Measurements from ENCODE around the gene POLE4.

The POLE4 gene

GRCh38 chr2:74947703-74948102 is 10.7 kb upstream of the POLE4 start:
- Histone ChIP-seq H3K36me3 (ENCODE audit: control insufficient read depth, insufficient read depth, low read length) (no peaks in the 10 kb centered on the region), H3K4me3 (ENCODE audit: low read length) (no peak overlapping the region), H3K9ac (ENCODE audit: low read length) (no peak overlapping the region), H3K27me3 (ENCODE audit: control insufficient read depth, insufficient read depth, low read length) (no peaks in the 10 kb centered on the region), H3K27ac (ENCODE audit: low read depth, low read length) (no peak overlapping the region), H3K4me1 (ENCODE audit: control insufficient read depth, insufficient read depth, low read length) (no peaks in the 10 kb centered on the region)

- H3K9ac ChIP-seq (ENCODE audit: low read length): no peak overlapping the region
- no peaks in the 10 kb centered on the region for H3K36me3 ChIP-seq (ENCODE audit: control insufficient read depth, insufficient read depth, low read length)
- no peaks in the 10 kb centered on the region for H3K27me3 ChIP-seq (ENCODE audit: control insufficient read depth, insufficient read depth, low read length)
- H3K4me3 ChIP-seq (ENCODE audit: low read length): no peak overlapping the region
- no peak overlapping the region for H3K27ac ChIP-seq (ENCODE audit: low read depth, low read length)
- no peaks in the 10 kb centered on the region for H3K4me1 ChIP-seq (ENCODE audit: control insufficient read depth, insufficient read depth, low read length)
These were observed 9.7 kb upstream of the POLE4 start for GRCh38 chr2:74948779-74949178.

- Histone ChIP-seq H3K4me1 (ENCODE audit: control insufficient read depth, insufficient read depth, low read length) (no peaks in the 10 kb centered on the region), H3K27ac (ENCODE audit: low read depth, low read length) (no peak overlapping the region), H3K4me3 (ENCODE audit: low read length) (no peak overlapping the region), H3K27me3 (ENCODE audit: control insufficient read depth, insufficient read depth, low read length) (no peaks in the 10 kb centered on the region), H3K36me3 (ENCODE audit: control insufficient read depth, insufficient read depth, low read length) (no peaks in the 10 kb centered on the region), H3K9ac (ENCODE audit: low read length) (no peak overlapping the region)
These were observed 7.2 kb upstream of the POLE4 start for GRCh38 chr2:74951211-74951754.

GRCh38 chr2:74952575-74952974 is 5.9 kb upstream of the POLE4 start:
- H3K27me3 ChIP-seq (ENCODE audit: control insufficient read depth, insufficient read depth, low read length): no peaks in the 10 kb centered on the region
- no peaks in the 10 kb centered on the region for H3K36me3 ChIP-seq (ENCODE audit: control insufficient read depth, insufficient read depth, low read length)
- H3K9ac ChIP-seq (ENCODE audit: low read length): no peak overlapping the region
- H3K27ac ChIP-seq (ENCODE audit: low read depth, low read length): no peak overlapping the region
- H3K4me1 ChIP-seq (ENCODE audit: control insufficient read depth, insufficient read depth, low read length): no peaks in the 10 kb centered on the region
- H3K4me3 ChIP-seq (ENCODE audit: low read length): no peak overlapping the region

GRCh38 chr2:74953796-74954499 is 4.5 kb upstream of the POLE4 start:
- no peak overlapping the region for H3K4me3 ChIP-seq (ENCODE audit: low read length)
- H3K4me1 ChIP-seq (ENCODE audit: control insufficient read depth, insufficient read depth, low read length): peaks cover 3% of the 10 kb centered on the region
- no peak overlapping the region for H3K9ac ChIP-seq (ENCODE audit: low read length)
- H3K36me3 ChIP-seq (ENCODE audit: control insufficient read depth, insufficient read depth, low read length): no peaks in the 10 kb centered on the region
- H3K27me3 ChIP-seq (ENCODE audit: control insufficient read depth, insufficient read depth, low read length): no peaks in the 10 kb centered on the region
- H3K27ac ChIP-seq (ENCODE audit: low read depth, low read length): no peak overlapping the region

GRCh38 chr2:74954500-74954874 is 4.0 kb upstream of the POLE4 start:
- peaks cover 3% of the 10 kb centered on the region for H3K4me1 ChIP-seq (ENCODE audit: control insufficient read depth, insufficient read depth, low read length)
- no peak overlapping the region for H3K9ac ChIP-seq (ENCODE audit: low read length)
- no peak overlapping the region for H3K4me3 ChIP-seq (ENCODE audit: low read length)
- H3K27ac ChIP-seq (ENCODE audit: low read depth, low read length): no peak overlapping the region
- no peaks in the 10 kb centered on the region for H3K36me3 ChIP-seq (ENCODE audit: control insufficient read depth, insufficient read depth, low read length)
- H3K27me3 ChIP-seq (ENCODE audit: control insufficient read depth, insufficient read depth, low read length): no peaks in the 10 kb centered on the region

- no peaks in the 10 kb centered on the region for H3K36me3 ChIP-seq (ENCODE audit: control insufficient read depth, insufficient read depth, low read length)
- H3K27ac ChIP-seq (ENCODE audit: low read depth, low read length): peak overlapping the region; percentile 96
- H3K4me3 ChIP-seq (ENCODE audit: low read length): peak overlapping the region; percentile 87
- peaks cover 3% of the 10 kb centered on the region for H3K4me1 ChIP-seq (ENCODE audit: control insufficient read depth, insufficient read depth, low read length)
- H3K27me3 ChIP-seq (ENCODE audit: control insufficient read depth, insufficient read depth, low read length): no peaks in the 10 kb centered on the region
- peak overlapping the region; percentile 75 for H3K9ac ChIP-seq (ENCODE audit: low read length)
These were observed 563 bp upstream of the POLE4 start for GRCh38 chr2:74957886-74958273.

GRCh38 chr2:74959106-74959751 is 786 bp downstream of the POLE4 start:
- H3K36me3 ChIP-seq (ENCODE audit: control insufficient read depth, insufficient read depth, low read length): no peaks in the 10 kb centered on the region
- H3K27me3 ChIP-seq (ENCODE audit: control insufficient read depth, insufficient read depth, low read length): no peaks in the 10 kb centered on the region
- H3K4me3 ChIP-seq (ENCODE audit: low read length): peak overlapping the region; percentile 87
- peak overlapping the region; percentile 96 for H3K27ac ChIP-seq (ENCODE audit: low read depth, low read length)
- no peak overlapping the region for H3K9ac ChIP-seq (ENCODE audit: low read length)
- H3K4me1 ChIP-seq (ENCODE audit: control insufficient read depth, insufficient read depth, low read length): peaks cover 3% of the 10 kb centered on the region

GRCh38 chr2:74966887-74967286 is 8.4 kb downstream of the POLE4 start:
- no peak overlapping the region for H3K27ac ChIP-seq (ENCODE audit: low read depth, low read length)
- peaks cover 4% of the 10 kb centered on the region for H3K36me3 ChIP-seq (ENCODE audit: control insufficient read depth, insufficient read depth, low read length)
- H3K4me1 ChIP-seq (ENCODE audit: control insufficient read depth, insufficient read depth, low read length): no peaks in the 10 kb centered on the region

GRCh38 chr2:74975016-74975415 is 16.6 kb downstream of the POLE4 start:
- H3K9ac ChIP-seq (ENCODE audit: low read length): no peak overlapping the region
- H3K27me3 ChIP-seq (ENCODE audit: control insufficient read depth, insufficient read depth, low read length): no peaks in the 10 kb centered on the region
- H3K36me3 ChIP-seq (ENCODE audit: control insufficient read depth, insufficient read depth, low read length): no peaks in the 10 kb centered on the region
- H3K27ac ChIP-seq (ENCODE audit: low read depth, low read length): no peak overlapping the region
- H3K4me3 ChIP-seq (ENCODE audit: low read length): no peak overlapping the region
- H3K4me1 ChIP-seq (ENCODE audit: control insufficient read depth, insufficient read depth, low read length): no peaks in the 10 kb centered on the region

More at GRCh38 chr2:74966887-74967286, 8.4 kb downstream of the POLE4 start:
- Histone ChIP-seq H3K4me3 (ENCODE audit: low read length) (no peak overlapping the region), H3K9ac (ENCODE audit: low read length) (no peak overlapping the region), H3K27me3 (ENCODE audit: control insufficient read depth, insufficient read depth, low read length) (no peaks in the 10 kb centered on the region)

GRCh38 chr2:74979844-74980243 is 21.4 kb downstream of the POLE4 start:
- no peaks in the 10 kb centered on the region for H3K4me1 ChIP-seq (ENCODE audit: control insufficient read depth, insufficient read depth, low read length)
- H3K36me3 ChIP-seq (ENCODE audit: control insufficient read depth, insufficient read depth, low read length): no peaks in the 10 kb centered on the region
- no peaks in the 10 kb centered on the region for H3K27me3 ChIP-seq (ENCODE audit: control insufficient read depth, insufficient read depth, low read length)
- H3K4me3 ChIP-seq (ENCODE audit: low read length): no peak overlapping the region
- H3K27ac ChIP-seq (ENCODE audit: low read depth, low read length): no peak overlapping the region
- no peak overlapping the region for H3K9ac ChIP-seq (ENCODE audit: low read length)

GRCh38 chr2:74982577-74982976 is 24.1 kb downstream of the POLE4 start:
- Histone ChIP-seq H3K27ac (ENCODE audit: low read depth, low read length) (no peak overlapping the region), H3K36me3 (ENCODE audit: control insufficient read depth, insufficient read depth, low read length) (no peaks in the 10 kb centered on the region), H3K4me3 (ENCODE audit: low read length) (no peak overlapping the region), H3K9ac (ENCODE audit: low read length) (no peak overlapping the region), H3K4me1 (ENCODE audit: control insufficient read depth, insufficient read depth, low read length) (no peaks in the 10 kb centered on the region), H3K27me3 (ENCODE audit: control insufficient read depth, insufficient read depth, low read length) (no peaks in the 10 kb centered on the region)
